Caco-2 (cell line): ENCODE data around the gene LDHD. TPM values are rescaled to one million over a fixed set of nuclear protein-coding genes. Genes with fewer than 3 reads are reported as not detected.

ENCODE experiments used
- BruUV-seq: library from RNA; stranded (reverse); fragments of 400-500 nt; replicated peaks from 2 replicates; lab custom pipeline; 2021; lab: Mats Ljungman, UMichigan
- CTCF ChIA-PET: fragments of 300-600 bp; sonication (Branson Sonifier 250); formaldehyde crosslinking; loops from one replicate; lab custom pipeline; 2022; ENCODE audit warnings: antibody characterized with exemption; lab: Charles Lee
- POLR2A ChIA-PET: fragments of 300-600 bp; sonication (Branson Sonifier 250); formaldehyde crosslinking; loops from one replicate; lab custom pipeline; 2022; ENCODE audit warnings: antibody characterized with exemption; lab: Charles Lee
- DNase-seq, 2 experiments: peaks; one replicate each; pipeline versions ENCODE4 v3.0.0 to v3.0.0-alpha.2; 2020 to 2022
- H3K27me3 ChIP-seq: replicated peaks from 2 replicates; pipeline ENCODE4 v1.6.0; 2011; ENCODE audit warnings: low read length; ENCODE audit not compliant: control insufficient read depth, insufficient read depth
- H3K36me3 ChIP-seq: 2 replicates; pipeline ENCODE4 v1.5.1; 2011; ENCODE audit warnings: low read length; ENCODE audit not compliant: control insufficient read depth, insufficient read depth
- H3K4me1 ChIP-seq: fragments of 250-450 bp; sonication (Bioruptor Pico); 2 replicates; pipeline ENCODE4 v1.5.1; 2020; ENCODE audit warnings: mild to moderate bottlenecking
- H3K4me3 ChIP-seq: 2 replicates; pipeline ENCODE4 v1.5.1; 2011; ENCODE audit warnings: low read depth, mild to moderate bottlenecking, control low read depth, low read length
- H3K9me3 ChIP-seq: fragments of 250-450 bp; sonication (Bioruptor Pico); 2 replicates; pipeline ENCODE4 v1.5.1; 2020; ENCODE audit warnings: mild to moderate bottlenecking, moderate library complexity
- H3K27ac Mint-ChIP-seq: one replicate; pipeline ENCODE4 v1.8.0; 2022; ENCODE audit warnings: mixed read lengths; ENCODE audit not compliant: unreplicated experiment
- H3K27me3 Mint-ChIP-seq: one replicate; pipeline ENCODE4 v1.8.0; 2022; ENCODE audit warnings: mixed read lengths; ENCODE audit not compliant: insufficient read depth, unreplicated experiment
- H3K36me3 Mint-ChIP-seq: one replicate; pipeline ENCODE4 v1.8.0; 2022; ENCODE audit warnings: mild to moderate bottlenecking, mixed read lengths; ENCODE audit not compliant: insufficient read depth, unreplicated experiment
- H3K4me1 Mint-ChIP-seq: one replicate; pipeline ENCODE4 v1.8.0; 2022; ENCODE audit warnings: low read depth, mixed read lengths; ENCODE audit not compliant: unreplicated experiment
- H3K4me3 Mint-ChIP-seq: one replicate; pipeline ENCODE4 v1.8.0; 2022; ENCODE audit warnings: mild to moderate bottlenecking, moderate library complexity, mixed read lengths; ENCODE audit not compliant: unreplicated experiment
- H3K9me3 Mint-ChIP-seq: one replicate; pipeline ENCODE4 v1.8.0; 2022; ENCODE audit warnings: mixed read lengths; ENCODE audit not compliant: unreplicated experiment
- intact Hi-C: fragments of 100-400 bp; cut with micrococcal nuclease; formaldehyde crosslinking; loops from one replicate; pipeline ENCODE4 v1.10.0; 2022; ENCODE audit not compliant: unreplicated experiment
- total RNA-seq: library from RNA; stranded (reverse); gene quantifications from 2 replicates; pipeline ENCODE4 v1.2.3, GENCODE V29; 2022
- TF ChIP-seq, protein P1 (sequence below), 2 experiments: fragments of 200-600 bp in 1 of 2; IDR thresholded peaks; 1 replicate in 1 of 2; 2 replicates in 1 of 2; pipeline versions ENCODE4 v1.5.1 to v1.8.0; 2011 to 2022; ENCODE audit warnings: antibody characterized with exemption in 1 of 2, control low read depth in 1 of 2, inconsistent platforms in 1 of 2, low read depth in 1 of 2, low read length in 1 of 2, mild to moderate bottlenecking in 1 of 2, moderate library complexity in 1 of 2; ENCODE audit not compliant: insufficient read depth in 1 of 2, severe bottlenecking in 1 of 2, unreplicated experiment in 1 of 2

Gene LDHD
- total RNA-seq, 1 experiment from 2014 or later = 4.1 TPM

DNA sequence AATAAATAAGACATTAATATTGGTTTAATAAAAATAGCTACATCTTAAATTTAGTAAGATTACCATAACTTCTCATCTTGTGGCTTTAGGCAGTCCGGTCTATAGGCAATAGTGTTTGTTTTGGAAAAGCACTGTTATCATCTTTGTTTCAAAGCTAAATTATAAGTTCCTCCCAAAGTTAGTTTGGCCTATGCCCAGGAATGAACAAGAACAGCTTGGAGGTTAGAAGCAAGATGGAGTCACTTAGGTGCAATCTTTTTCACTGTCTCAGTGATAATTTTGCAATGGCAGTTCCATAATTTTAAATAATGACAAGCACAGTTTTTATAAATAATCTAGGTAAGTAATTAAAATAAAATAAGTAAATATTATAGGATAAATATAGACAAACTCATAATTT, 6.0 kb upstream of the LDHD start:
- Histone ChIP-seq H3K27me3 (no peaks in the 10 kb centered on the region), H3K4me3 (no peak overlapping the region), H3K9me3 (peaks cover 26% of the 10 kb centered on the region), H3K4me1 (peaks cover 40% of the 10 kb centered on the region), H3K36me3 (peaks cover 2% of the 10 kb centered on the region)
- intact Hi-C loops = no loop called here
- Mint-ChIP-seq H3K4me3 (no peak overlapping the region), H3K9me3 (peaks cover 17% of the 10 kb centered on the region), H3K4me1 (peaks cover 22% of the 10 kb centered on the region), H3K27ac (no peak overlapping the region), H3K27me3 (no peaks in the 10 kb centered on the region), H3K36me3 (peaks cover 20% of the 10 kb centered on the region)
- ChIA-PET POLR2A (no interaction called here), CTCF (interaction anchor here (0.6 to 0.7 kb wide), 2 partner anchors 130 to 395 kb away, joined by 3 read pairs; no protein-coding TSS in a partner anchor)
- TF ChIP-seq, protein P1, sequence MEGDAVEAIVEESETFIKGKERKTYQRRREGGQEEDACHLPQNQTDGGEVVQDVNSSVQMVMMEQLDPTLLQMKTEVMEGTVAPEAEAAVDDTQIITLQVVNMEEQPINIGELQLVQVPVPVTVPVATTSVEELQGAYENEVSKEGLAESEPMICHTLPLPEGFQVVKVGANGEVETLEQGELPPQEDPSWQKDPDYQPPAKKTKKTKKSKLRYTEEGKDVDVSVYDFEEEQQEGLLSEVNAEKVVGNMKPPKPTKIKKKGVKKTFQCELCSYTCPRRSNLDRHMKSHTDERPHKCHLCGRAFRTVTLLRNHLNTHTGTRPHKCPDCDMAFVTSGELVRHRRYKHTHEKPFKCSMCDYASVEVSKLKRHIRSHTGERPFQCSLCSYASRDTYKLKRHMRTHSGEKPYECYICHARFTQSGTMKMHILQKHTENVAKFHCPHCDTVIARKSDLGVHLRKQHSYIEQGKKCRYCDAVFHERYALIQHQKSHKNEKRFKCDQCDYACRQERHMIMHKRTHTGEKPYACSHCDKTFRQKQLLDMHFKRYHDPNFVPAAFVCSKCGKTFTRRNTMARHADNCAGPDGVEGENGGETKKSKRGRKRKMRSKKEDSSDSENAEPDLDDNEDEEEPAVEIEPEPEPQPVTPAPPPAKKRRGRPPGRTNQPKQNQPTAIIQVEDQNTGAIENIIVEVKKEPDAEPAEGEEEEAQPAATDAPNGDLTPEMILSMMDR (IDR thresholded peaks at IDR 0.05; ENCODE audit: insufficient read depth in 1 of 2, low read depth in 1 of 2, low read length in 1 of 2, severe bottlenecking in 1 of 2, unreplicated experiment in 1 of 2) = no peak
- no peak for DNase-seq
- no TSS peak for BruUV-seq

- Mint-ChIP-seq H3K36me3 (peaks cover 20% of the 10 kb centered on the region), H3K27me3 (no peaks in the 10 kb centered on the region), H3K4me3 (no peak overlapping the region), H3K4me1 (peaks cover 18% of the 10 kb centered on the region), H3K27ac (no peak overlapping the region), H3K9me3 (peaks cover 17% of the 10 kb centered on the region)
- Histone ChIP-seq H3K9me3 (peaks cover 26% of the 10 kb centered on the region), H3K4me3 (no peak overlapping the region), H3K27me3 (no peaks in the 10 kb centered on the region), H3K4me1 (peaks cover 39% of the 10 kb centered on the region), H3K36me3 (peaks cover 2% of the 10 kb centered on the region)
- ChIA-PET CTCF (interaction anchor here (0.6 to 0.7 kb wide), 2 partner anchors 130 to 395 kb away, joined by 3 read pairs; no protein-coding TSS in a partner anchor), POLR2A (no interaction called here)
- intact Hi-C loops = no loop called here
- TF ChIP-seq, protein P1 (IDR thresholded peaks at IDR 0.05; ENCODE audit: insufficient read depth in 1 of 2, low read depth in 1 of 2, low read length in 1 of 2, severe bottlenecking in 1 of 2, unreplicated experiment in 1 of 2) = no peak
- BruUV-seq = no TSS peak
- DNase-seq = no peak
Observed at GRCh38 chr16:75121949-75122568, 5.5 kb upstream of the LDHD start.

DNA sequence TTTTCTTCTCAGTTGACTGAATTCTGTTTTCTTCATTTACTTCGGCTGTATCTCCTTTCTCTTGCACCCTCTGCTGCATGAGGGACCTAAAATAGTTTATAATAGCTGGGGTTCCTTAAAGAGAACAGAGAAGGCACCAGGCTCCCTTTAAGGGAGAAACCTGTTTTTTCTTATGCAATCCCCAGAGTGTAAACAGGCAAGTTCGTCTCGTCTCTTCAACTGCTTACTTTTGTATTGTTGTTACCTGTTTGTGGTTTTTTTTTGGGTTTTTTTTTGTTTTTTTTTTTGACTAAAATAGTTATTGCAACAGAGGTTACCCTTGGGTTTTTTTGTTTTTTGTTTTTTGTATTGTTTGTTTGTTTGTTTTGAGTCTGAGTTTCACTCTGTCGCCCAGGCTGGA, 3.7 kb upstream of the LDHD start:
- CTCF ChIA-PET = interaction anchor here (1.3 kb wide), 1 partner anchor 9 kb away, joined by 4 read pairs; no protein-coding TSS in a partner anchor
- no TSS peak for BruUV-seq

More for the DNA sequence above, 3.7 kb upstream of the LDHD start:
- peaks cover 26% of the 10 kb centered on the region for H3K9me3 ChIP-seq
- peaks cover 37% of the 10 kb centered on the region for H3K4me1 ChIP-seq
- Mint-ChIP-seq H3K4me1 (peaks cover 25% of the 10 kb centered on the region), H3K4me3 (peak overlapping the region; percentile 66), H3K36me3 (peaks cover 27% of the 10 kb centered on the region), H3K9me3 (peaks cover 17% of the 10 kb centered on the region), H3K27me3 (no peaks in the 10 kb centered on the region), H3K27ac (peak overlapping the region; percentile 67)
- H3K4me3 ChIP-seq = peak overlapping the region; percentile 40
- H3K27me3 ChIP-seq = no peaks in the 10 kb centered on the region
- TF ChIP-seq, protein P1 (IDR thresholded peaks at IDR 0.05; ENCODE audit: insufficient read depth in 1 of 2, low read depth in 1 of 2, low read length in 1 of 2, severe bottlenecking in 1 of 2, unreplicated experiment in 1 of 2) = no peak
- intact Hi-C loops = no loop called here
- DNase-seq = no peak
- peaks cover 1% of the 10 kb centered on the region for H3K36me3 ChIP-seq
- POLR2A ChIA-PET = no interaction called here
